HL-60 (cell line): ENCODE data around the gene KRT15.

Source experiments
- GABPA ChIP-seq: IDR thresholded peaks from 2 replicates; pipeline ENCODE4 v1.6.1; 2012; ENCODE audit warnings: low read depth
- POLR2AphosphoS5 ChIP-seq: IDR thresholded peaks from 2 replicates; pipeline ENCODE4 v1.6.1; 2012; ENCODE audit warnings: low read depth
- REST ChIP-seq: IDR thresholded peaks from 2 replicates; pipeline ENCODE4 v1.6.1; 2012; ENCODE audit warnings: low read depth; ENCODE audit not compliant: insufficient replicate concordance
- SPI1 ChIP-seq: IDR thresholded peaks from 2 replicates; pipeline ENCODE4 v1.6.1; 2012; ENCODE audit warnings: low read depth, mild to moderate bottlenecking, borderline replicate concordance
- TF ChIP-seq, protein P1 (sequence below): IDR thresholded peaks from one replicate; pipeline ENCODE4 v1.5.1; 2011; ENCODE audit warnings: low read length, control low read depth, inconsistent platforms; ENCODE audit not compliant: insufficient read depth

- TF ChIP-seq, protein P1, sequence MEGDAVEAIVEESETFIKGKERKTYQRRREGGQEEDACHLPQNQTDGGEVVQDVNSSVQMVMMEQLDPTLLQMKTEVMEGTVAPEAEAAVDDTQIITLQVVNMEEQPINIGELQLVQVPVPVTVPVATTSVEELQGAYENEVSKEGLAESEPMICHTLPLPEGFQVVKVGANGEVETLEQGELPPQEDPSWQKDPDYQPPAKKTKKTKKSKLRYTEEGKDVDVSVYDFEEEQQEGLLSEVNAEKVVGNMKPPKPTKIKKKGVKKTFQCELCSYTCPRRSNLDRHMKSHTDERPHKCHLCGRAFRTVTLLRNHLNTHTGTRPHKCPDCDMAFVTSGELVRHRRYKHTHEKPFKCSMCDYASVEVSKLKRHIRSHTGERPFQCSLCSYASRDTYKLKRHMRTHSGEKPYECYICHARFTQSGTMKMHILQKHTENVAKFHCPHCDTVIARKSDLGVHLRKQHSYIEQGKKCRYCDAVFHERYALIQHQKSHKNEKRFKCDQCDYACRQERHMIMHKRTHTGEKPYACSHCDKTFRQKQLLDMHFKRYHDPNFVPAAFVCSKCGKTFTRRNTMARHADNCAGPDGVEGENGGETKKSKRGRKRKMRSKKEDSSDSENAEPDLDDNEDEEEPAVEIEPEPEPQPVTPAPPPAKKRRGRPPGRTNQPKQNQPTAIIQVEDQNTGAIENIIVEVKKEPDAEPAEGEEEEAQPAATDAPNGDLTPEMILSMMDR = no peak
- TF ChIP-seq REST = no peak
- TF ChIP-seq POLR2AphosphoS5 = no peak
- TF ChIP-seq GABPA = no peak
- no peak for TF ChIP-seq SPI1
Measured at GRCh38 chr17:41519501-41520224, 973 bp upstream of the KRT15 start.
